Ramos (cell line): ENCODE data around the gene TSC1.

Experiments
- in situ Hi-C: fragments of 300-500 bp; cut with MboI; formaldehyde crosslinking; loops from one replicate; pipeline ENCODE4 v1.14.3; 2022; ENCODE audit warnings: low sequenced_read_pairs; ENCODE audit not compliant: unreplicated experiment

TSC1 gene

GRCh38 chr9:132894862-132895835 lies 49.3 kb downstream of the TSC1 start:
- in situ Hi-C loops = no loop called here

- in situ Hi-C loops = no loop called here
Observed at GRCh38 chr9:132894346-132894745, 50.1 kb downstream of the TSC1 start.

- in situ Hi-C loops = no loop called here
Observed at GRCh38 chr9:132892400-132892799, 52.0 kb downstream of the TSC1 start.

GRCh38 chr9:132888151-132888550 lies 56.3 kb downstream of the TSC1 start:
- in situ Hi-C loops = no loop called here

GRCh38 chr9:132887181-132888120 lies 57.0 kb downstream of the TSC1 start:
- in situ Hi-C loops = no loop called here

- in situ Hi-C loops = no loop called here
Observed at GRCh38 chr9:132886334-132886725, 58.1 kb downstream of the TSC1 start.

GRCh38 chr9:132885720-132886333 lies 58.6 kb downstream of the TSC1 start:
- in situ Hi-C loops = no loop called here

- in situ Hi-C loops = no loop called here
Observed at GRCh38 chr9:132883349-132884294, 60.8 kb downstream of the TSC1 start.

- in situ Hi-C loops = no loop called here
Observed at GRCh38 chr9:132882616-132883015, 61.8 kb downstream of the TSC1 start.

- in situ Hi-C loops = no loop called here
Observed at GRCh38 chr9:132881826-132882225, 62.6 kb downstream of the TSC1 start.

- in situ Hi-C loops = no loop called here
Observed at GRCh38 chr9:132880324-132880661, 64.1 kb downstream of the TSC1 start.

- in situ Hi-C loops = no loop called here
Observed at GRCh38 chr9:132879457-132880323, 64.7 kb downstream of the TSC1 start.

- in situ Hi-C loops = no loop called here
Observed at GRCh38 chr9:132878695-132879456, 65.5 kb downstream of the TSC1 start, which contains the start of gene SPACA9. TSS of gene SPACA9 (plus strand) at chr9:132878898. CDS start at chr9:132883948, 5,050 bp downstream.

GRCh38 chr9:132877824-132878694 lies 66.4 kb downstream of the TSC1 start, which contains the start of gene AK8:
TSS of gene AK8 (minus strand) at chr9:132878284. CDS start at chr9:132878255, 29 bp downstream.
- in situ Hi-C loops = no loop called here

- in situ Hi-C loops = no loop called here
Observed at GRCh38 chr9:132877458-132877823, 67.0 kb downstream of the TSC1 start.

GRCh38 chr9:132876849-132877248 lies 67.6 kb downstream of the TSC1 start:
- in situ Hi-C loops = no loop called here

GRCh38 chr9:132875159-132875558 lies 69.3 kb downstream of the TSC1 start:
- in situ Hi-C loops = no loop called here
